Stimulated activated CD4-positive, alpha-beta T cell treated with anti-CD3 and anti-CD28 coated beads, TNF-alpha, amount 100 ng/mL, for 1 hour (primary cell): Measurements from ENCODE around the gene SYT6.
"Not testable (repeated sequence)": the region's sequence is repeated elsewhere in the genome, so short reads cannot be mapped to it uniquely, and the experiment has no call there.

ENCODE experiments used
- DNase-seq, 3 donors: peaks; one replicate each; pipeline ENCODE4 v3.0.0-alpha.2; 2020; ENCODE audit warnings: low read depth in 3 of 3, low spot score in 1 of 3

SYT6 gene

GRCh38 chr1:114075546-114076242, 78.0 kb downstream of the SYT6 start:
- DNase-seq, result no peak

- DNase-seq, result no peak
These were observed 78.6 kb downstream of the SYT6 start for GRCh38 chr1:114075105-114075504.

- DNase-seq, result no peak
These were observed 81.4 kb downstream of the SYT6 start for GRCh38 chr1:114072246-114072645.

DNA sequence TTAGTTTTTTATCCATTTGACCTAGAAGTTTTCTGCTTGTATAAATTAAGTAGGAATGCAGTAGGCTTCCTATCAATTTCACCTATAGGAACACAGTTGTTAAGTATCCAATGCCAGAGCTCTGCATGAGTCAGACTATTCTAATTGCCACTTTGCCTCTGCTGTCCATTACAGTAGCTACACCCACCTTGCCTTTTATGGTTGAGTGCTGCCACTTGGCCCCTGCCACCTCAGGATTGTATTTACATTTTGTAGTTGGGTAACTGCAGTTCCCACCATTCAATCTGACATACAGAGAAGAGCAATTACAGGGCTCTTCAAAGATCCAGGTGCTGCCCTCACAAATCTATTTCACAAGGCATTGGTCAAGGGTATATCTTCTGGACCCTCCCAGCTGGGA, 83.9 kb downstream of the SYT6 start:
- DNase-seq, result not testable (repeated sequence)

DNA sequence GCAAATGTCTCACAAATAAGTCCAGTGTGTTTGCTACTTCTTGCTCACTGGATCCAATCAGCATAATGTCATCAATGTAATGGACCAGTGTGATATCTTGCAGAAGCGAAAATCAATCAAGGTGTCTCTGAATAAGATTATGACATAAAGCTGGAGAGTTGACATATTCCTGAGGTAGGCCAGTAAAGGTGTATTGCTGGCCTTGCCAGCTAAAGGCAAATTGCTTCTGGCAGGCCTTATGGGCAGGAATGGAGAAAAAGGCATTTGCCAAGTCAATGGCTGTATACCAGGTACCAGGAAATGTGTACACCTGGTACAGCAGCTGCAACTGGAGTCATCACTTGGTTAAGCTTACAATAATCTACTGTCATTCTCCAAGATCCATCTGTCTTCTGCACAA, 85.0 kb downstream of the SYT6 start:
- DNase-seq, result not testable (repeated sequence)

GRCh38 chr1:114065671-114066070, 88.0 kb downstream of the SYT6 start:
- DNase-seq, result not testable (repeated sequence)

GRCh38 chr1:114063544-114063943, 90.1 kb downstream of the SYT6 start:
- no peak for DNase-seq

GRCh38 chr1:114062477-114063099, 91.1 kb downstream of the SYT6 start:
- DNase-seq, result no peak

DNA sequence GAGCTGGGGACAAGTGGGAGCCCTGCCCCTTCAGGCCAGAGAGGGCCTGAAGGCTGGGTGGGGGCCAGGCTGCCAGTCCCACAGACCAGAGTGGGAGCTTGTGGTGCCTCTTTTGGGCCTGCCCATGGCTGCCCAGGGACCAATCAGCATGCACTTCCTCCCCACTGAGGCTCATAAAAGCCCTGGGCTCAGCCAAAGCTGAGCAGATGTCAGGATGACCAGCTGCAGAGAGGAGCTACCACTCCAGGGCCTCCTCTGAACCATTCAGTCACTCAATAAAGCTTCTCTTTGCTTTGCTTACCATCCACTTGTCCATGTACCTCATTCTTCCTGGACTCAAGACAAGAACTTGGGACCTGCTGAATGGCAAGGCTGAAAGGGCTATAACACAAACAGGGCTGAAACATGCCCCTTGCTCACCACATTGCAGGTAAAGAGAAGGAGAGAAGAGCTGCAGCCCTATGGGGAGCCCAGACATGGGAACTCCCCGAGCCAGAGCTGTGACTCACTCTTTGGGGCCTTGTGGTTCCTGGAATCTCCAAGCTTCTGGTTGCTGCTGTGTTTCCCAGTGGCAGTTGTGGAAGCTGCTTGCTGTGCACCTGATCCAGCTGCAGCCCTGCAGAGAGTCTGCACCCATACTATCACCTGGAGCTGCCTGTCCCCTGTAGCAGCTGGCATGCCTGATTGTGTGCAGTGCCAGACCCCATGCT, 92.4 kb downstream of the SYT6 start:
- DNase-seq, result no peak

- DNase-seq, result not testable (repeated sequence)
These were observed 95.4 kb downstream of the SYT6 start for GRCh38 chr1:114058236-114058635.

- DNase-seq, result no peak
These were observed 99.5 kb downstream of the SYT6 start for GRCh38 chr1:114054148-114054547.

DNA sequence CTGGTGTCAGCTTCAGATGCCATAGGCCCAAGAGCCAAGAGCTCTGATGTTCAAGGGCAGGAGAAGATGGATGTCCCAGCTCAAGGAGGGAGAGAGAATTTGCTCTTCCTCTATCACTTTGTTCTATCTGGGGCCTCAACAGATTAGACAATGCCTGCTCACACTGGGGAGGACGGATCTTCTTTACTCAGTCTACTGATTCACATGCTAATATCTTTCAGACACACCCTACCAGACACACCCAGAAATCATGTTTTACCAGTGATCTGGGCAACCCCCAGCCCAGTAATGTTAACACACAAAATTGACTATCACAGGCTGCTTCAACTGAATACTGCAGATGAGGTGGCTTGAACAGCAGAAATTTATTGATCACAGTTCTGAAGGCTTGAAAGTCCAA, 105.4 kb downstream of the SYT6 start:
- DNase-seq, result no peak

DNA sequence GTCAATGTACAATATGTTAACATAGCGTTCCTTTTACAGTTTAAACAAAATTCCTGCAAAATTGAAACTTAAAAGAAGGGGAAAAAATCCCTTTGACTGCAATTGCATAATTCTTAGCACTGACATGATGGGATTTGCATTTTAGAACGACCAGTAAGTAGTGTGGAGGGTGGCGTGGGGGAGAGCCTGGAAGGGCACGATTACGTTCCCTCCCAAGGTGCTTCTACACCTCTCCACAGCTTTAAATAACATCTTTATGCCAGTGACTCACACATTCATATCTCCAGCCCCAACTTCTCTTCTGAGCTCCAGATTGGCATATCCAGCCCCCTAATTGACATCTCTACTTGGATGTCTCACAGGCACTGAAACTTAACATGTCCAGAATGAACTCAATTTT, 110.1 kb downstream of the SYT6 start:
- no peak for DNase-seq

GRCh38 chr1:114043054-114043453, 110.6 kb downstream of the SYT6 start:
- no peak for DNase-seq

DNA sequence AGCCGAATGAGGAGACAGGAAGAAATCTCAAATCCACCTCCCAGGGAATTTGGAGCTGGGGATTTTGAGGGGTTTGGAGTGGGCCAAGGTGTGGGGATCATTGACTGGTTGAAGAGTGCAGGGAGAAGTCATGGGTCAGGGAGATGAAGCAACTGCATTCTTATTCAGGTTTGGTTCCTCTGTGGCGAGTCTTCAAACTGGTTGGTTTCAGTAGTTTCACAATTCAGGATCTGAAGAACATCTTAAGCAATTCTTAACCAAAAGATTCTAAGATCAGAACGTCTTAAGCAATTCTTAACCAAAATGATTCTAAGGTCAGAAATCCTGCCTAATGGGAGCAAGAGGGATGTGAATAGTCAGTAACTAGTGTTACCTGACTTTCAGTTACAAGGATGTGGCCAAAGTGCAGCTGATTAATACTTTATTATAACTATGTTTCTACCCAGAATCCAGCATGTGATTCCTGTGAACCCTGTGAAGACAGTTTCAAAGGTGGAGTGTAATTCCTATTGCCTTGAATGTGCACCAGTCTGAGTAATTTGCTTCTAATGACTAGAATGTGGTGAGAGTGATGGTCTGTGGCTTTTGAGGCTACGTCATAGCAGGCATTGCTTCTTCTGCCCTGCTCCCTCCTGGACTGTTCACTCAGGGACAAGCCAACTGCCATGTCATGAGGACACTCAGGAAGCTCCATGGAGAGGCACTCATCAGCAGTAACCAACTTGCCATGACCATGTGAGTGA, 113.2 kb downstream of the SYT6 start:
- DNase-seq, result no peak
